Stimulated activated CD8-positive, alpha-beta memory T cell treated with anti-CD3 and anti-CD28 coated beads, Interleukin-4, amount 100 ng/mL, for 48 hours (primary cell): ENCODE data around the gene SCML1.
"Not testable (repeated sequence)": the region's sequence is repeated elsewhere in the genome, so short reads cannot be mapped to it uniquely, and the experiment has no call there.

Source experiments
- DNase-seq: peaks from one replicate; pipeline ENCODE4 v3.0.0-alpha.2; 2020

Gene SCML1

GRCh38 chrX:17740137-17741122, 3.1 kb downstream of the SCML1 start:
- no peak for DNase-seq

GRCh38 chrX:17741123-17741511, 3.8 kb downstream of the SCML1 start:
- no peak for DNase-seq

- no peak for DNase-seq
Measured at GRCh38 chrX:17743913-17744312, 6.6 kb downstream of the SCML1 start.

GRCh38 chrX:17744896-17745523, 7.7 kb downstream of the SCML1 start:
- no peak for DNase-seq

- no peak for DNase-seq
Measured at GRCh38 chrX:17747692-17748091, 10.4 kb downstream of the SCML1 start.

- no peak for DNase-seq
Measured at GRCh38 chrX:17748684-17749083, 11.4 kb downstream of the SCML1 start.

GRCh38 chrX:17750436-17750835, 13.1 kb downstream of the SCML1 start:
- no peak for DNase-seq

- no peak for DNase-seq
Measured at GRCh38 chrX:17758382-17758781, 21.1 kb downstream of the SCML1 start.

GRCh38 chrX:17759990-17760389, 22.7 kb downstream of the SCML1 start:
- no peak for DNase-seq

GRCh38 chrX:17767734-17768133, 30.4 kb downstream of the SCML1 start:
- DNase-seq: no peak

- no peak for DNase-seq
Measured at GRCh38 chrX:17768997-17769396, 31.7 kb downstream of the SCML1 start.

GRCh38 chrX:17769701-17770269, 32.5 kb downstream of the SCML1 start:
- DNase-seq: no peak

GRCh38 chrX:17773221-17773876, 36.1 kb downstream of the SCML1 start:
- DNase-seq: no peak

- no peak for DNase-seq
Measured at GRCh38 chrX:17774053-17774452, 36.8 kb downstream of the SCML1 start.

- DNase-seq: no peak
Measured at GRCh38 chrX:17778997-17779396, 41.7 kb downstream of the SCML1 start.

GRCh38 chrX:17779434-17779833, 42.1 kb downstream of the SCML1 start:
- no peak for DNase-seq

- not testable (repeated sequence) for DNase-seq
Measured at GRCh38 chrX:17786554-17787347, 49.5 kb downstream of the SCML1 start.

- no peak for DNase-seq
Measured at GRCh38 chrX:17787557-17787956, 50.3 kb downstream of the SCML1 start.

GRCh38 chrX:17788439-17788838, 51.1 kb downstream of the SCML1 start:
- peak; percentile 51 for DNase-seq

- DNase-seq: no peak
Measured at GRCh38 chrX:17788956-17789562, 51.8 kb downstream of the SCML1 start.

GRCh38 chrX:17792826-17793225, 55.5 kb downstream of the SCML1 start:
- DNase-seq: no peak

GRCh38 chrX:17798921-17799320, 61.6 kb downstream of the SCML1 start:
- no peak for DNase-seq
